ENCODE results near the gene CHML. TPM values are rescaled to one million over a fixed set of nuclear protein-coding genes. Genes with fewer than 3 reads are reported as not detected.

Gene CHML
- total RNA-seq, 1 experiment from 2014 or later: 16.9 TPM

DNA sequence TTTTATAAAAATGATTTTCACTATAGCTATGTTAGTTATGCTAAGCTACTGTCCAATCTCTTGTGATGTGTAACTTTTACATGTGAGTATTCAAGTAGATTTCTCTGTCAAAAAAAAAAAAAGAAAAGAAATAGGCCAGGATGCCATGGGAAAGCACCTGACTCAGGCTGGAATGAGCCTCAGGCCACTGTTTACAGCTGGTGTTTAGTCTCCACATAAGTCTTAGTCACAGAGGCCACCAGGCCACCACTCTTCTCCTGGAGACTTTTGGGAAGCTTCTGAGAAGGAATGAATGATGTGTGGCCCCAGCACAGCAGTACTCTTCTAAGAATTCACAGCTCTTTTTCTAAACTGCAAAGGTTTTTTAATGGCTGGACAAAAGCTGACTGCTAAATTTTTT is 48.9 kb downstream of the CHML start:
- peak; percentile 98 for DNase-seq (ENCODE audit: low read depth)

DNA sequence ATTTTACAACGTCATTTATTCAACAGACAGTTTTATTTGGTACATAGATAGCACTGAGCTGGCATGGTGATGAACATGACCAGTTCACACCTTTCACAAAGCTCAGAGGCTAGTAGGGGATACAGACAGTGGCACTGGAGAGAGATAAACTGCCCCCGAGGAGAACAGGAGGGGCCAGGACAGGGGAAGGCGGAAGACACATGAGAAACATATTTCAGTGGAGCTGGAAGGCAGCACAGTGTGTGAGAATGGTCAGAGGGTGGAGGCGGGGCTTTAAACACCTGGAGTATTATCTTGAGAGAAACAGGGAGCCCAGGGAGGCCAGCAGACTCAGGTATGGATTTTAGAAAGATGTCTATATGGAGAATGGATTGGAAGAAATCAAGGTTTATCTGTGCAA is 49.5 kb downstream of the CHML start:
- DNase-seq (ENCODE audit: low read depth): no peak

Other genes starting within 250 kb of the CHML start
- gene FH, start 120.6 kb downstream of the CHML start, total RNA-seq (2014; rRNA removed; shearing (Covaris generic)): 147 and 156 TPM in 2 replicates
- 0.27 TPM in 1 of 2 replicates, not detected in the other for gene KMO, start 108.0 kb downstream of the CHML start, total RNA-seq (2014; rRNA removed; shearing (Covaris generic))
- gene OPN3, start within 50 bp of the CHML start, total RNA-seq (2014; rRNA removed; shearing (Covaris generic)): 30.2 and 30.8 TPM in 2 replicates
- gene WDR64, start 11.9 kb upstream of the CHML start, total RNA-seq (2014; rRNA removed; shearing (Covaris generic)): not detected in 2 replicates
- 25.0 and 36.8 TPM in 2 replicates for gene EXO1, start 207.8 kb upstream of the CHML start, total RNA-seq (2014; rRNA removed; shearing (Covaris generic))

All from M059J (cell line).